Measurements from ENCODE around the gene ST14.
"Not testable (repeated sequence)": the region's sequence is repeated elsewhere in the genome, so short reads cannot be mapped to it uniquely, and the experiment has no call there.

Gene ST14

DNA sequence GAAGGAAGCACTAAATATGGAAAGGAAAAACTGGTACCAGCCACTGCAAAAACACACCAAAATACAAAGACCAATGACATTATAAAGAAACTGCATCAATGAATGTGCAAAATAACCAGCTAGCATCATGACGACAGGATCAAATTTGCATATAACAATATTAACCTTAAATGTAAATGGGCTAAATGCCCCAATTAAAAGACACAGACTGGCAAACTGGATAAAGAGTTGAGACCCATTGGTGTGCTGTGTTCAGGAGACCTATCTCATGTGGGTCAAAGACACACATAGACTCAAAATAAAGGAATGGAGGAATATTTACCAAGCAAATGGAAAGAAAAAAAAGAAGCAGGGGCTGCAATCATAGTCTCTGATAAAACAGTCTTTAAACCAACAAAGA is 92.2 kb downstream of the ST14 start:
- not testable (repeated sequence) for H3K27ac Mint-ChIP-seq, H3K4me3 Mint-ChIP-seq, H3K27me3 Mint-ChIP-seq, DNase-seq
- Mint-ChIP-seq H3K9me3 (peaks cover 17% of the 10 kb centered on the region), H3K36me3 (ENCODE audit: low read depth) (peaks cover 77% of the 10 kb centered on the region), H3K4me1 (ENCODE audit: low read depth) (peaks cover 46% of the 10 kb centered on the region)
